ENCODE data around the gene NDUFA13.

The NDUFA13 gene

DNA sequence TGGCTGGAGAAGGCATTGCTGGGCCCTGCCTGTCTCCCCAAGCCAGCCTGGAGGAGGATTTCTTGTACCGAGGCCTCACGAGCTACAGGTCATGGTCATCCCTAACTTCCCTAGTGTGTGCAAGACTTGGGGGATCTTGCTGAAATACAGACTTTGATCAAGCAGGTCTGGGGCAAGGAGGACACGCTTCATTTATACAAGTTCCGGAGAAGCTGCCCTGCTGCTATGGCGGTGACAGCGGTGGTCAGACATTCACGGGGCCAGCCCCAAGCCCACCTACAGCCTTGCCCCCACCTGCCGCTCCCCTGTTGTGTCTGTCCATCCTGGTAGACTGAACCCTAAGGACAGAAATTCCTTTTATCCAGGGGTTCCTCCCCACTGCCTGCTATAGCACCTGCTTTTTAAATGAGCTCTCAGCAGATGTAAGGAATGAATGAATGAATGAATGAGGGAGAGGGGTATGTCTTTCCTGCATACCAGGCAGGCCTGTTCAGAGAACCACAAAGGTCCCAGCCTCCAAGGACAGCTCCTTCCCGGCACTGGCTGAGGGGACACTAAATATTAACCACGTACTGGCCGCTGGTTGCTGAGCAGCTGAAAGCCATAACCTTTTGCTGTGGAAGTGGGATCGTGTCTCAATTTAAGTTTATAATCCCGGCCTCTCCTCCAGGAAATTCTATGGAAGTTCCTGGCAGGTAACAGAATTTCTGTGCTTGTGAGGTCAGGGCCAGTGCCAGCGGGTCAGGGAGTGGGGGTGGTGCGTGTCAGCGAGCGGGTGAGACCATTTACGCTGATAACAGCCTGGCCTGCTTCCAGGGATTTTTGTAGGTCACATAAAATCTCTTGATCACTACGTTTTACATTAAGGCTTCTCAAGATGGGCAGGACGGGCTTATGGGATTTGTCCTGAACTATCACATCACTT is 27.8 kb upstream of the NDUFA13 start:
- peak overlapping the region in 20 of 21 experiments; percentile 19 to 93 (median 80) for H3K27ac ChIP-seq
- H3K4me3 ChIP-seq: no peak overlapping the region

DNA sequence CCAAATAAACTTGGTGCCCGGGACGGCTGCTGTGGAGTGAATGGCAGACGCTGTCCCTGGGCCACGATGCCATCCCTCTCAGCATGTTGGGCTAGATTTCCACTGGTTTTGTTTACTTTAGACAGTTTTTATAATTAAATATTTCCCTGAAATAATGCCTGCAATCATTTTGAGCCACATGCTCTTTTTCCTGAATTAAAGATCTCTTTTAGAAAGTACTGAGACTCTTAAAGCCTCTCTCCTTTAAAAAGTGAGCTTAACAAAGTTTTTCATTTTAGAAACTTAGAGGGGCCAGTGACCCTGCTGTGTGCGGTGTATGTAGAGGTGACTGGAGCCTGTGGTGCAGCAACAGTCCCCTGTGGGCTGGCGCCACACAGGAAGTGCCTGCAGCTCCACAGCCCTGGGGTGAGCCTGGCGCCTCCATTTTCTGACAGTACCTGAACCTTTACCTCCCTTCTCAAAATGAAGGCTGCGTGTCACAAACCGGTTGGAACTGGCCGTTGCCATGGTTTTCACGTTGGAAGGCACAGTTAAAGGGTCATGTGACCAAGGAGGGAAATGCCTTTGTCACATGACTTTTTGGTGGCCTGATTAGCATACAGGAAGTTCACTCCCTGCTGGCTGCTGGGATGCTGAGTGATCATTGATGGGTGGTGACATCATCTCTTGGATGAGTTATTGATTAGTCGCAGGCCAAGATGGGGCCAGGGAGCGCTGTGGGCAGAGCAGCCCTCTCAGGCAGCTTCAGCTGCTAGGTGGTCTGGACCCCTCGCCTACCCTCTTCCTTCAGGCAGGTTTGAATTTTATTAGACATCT is 26.9 kb upstream of the NDUFA13 start:
- peak overlapping the region in 20 of 21 experiments; percentile 46 to 93 (median 80) for H3K27ac ChIP-seq
- no peak overlapping the region for H3K4me3 ChIP-seq

DNA sequence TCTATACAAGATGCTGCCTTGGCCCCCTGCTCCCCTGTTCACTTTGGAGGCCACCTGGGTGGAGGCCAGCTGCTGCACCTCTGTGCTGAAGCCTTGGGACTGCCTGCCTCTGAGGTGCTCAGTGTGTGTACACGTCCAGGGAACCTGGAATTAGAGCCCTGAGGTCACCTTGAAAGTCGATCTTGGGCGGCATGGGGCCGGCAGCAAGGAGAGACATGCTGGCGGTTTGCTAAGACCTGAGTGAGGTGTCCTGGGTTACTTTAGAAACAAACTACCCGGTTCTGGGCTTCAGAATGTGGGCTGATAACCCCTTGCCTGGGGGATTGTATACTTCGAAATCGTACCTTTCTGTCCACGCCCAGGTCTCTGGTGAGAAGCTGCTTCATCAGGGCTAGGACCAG is 26.2 kb upstream of the NDUFA13 start:
- Histone ChIP-seq H3K4me3 (no peak overlapping the region), H3K27ac (peak overlapping the region in 19 of 21 experiments; percentile 46 to 93 (median 81))

DNA sequence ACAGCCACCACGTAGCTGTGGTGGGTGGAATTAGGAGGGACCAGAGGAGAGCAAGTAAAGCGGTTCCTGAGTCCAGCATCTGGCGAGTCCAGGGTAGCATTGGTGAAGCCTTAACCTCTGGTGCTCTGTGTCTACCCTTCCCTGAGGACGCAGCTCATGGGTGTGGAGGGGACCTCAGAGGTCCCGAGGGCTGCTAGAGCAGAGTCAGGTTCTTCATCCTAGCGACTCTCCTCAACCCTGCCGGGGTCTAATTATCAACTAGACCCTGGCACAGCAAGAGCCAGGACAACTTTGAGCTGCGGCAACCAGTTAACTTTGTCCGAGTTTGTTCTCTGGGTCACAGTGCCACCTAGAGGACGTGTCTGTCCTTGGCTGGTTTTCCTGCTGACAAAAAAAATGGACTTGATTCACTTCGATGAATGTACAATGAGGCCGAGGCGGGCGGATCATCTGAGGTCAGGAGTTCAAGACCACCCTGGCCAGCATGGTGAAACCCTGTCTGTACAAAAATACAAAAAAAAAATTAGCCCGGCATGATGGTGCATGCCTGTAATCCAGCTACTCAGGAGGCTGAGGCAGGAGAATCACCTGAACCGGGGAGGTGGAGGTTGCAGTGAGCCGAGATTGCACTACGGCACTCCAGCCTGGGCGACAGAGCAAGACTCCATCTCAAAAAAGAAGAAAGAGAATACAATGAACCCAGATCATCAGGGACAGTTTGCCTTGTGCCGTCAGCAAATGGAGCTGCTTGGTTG is 25.6 kb upstream of the NDUFA13 start:
- Histone ChIP-seq H3K27ac (peak overlapping the region in 19 of 21 experiments; percentile 46 to 93 (median 81)), H3K4me3 (no peak overlapping the region)

DNA sequence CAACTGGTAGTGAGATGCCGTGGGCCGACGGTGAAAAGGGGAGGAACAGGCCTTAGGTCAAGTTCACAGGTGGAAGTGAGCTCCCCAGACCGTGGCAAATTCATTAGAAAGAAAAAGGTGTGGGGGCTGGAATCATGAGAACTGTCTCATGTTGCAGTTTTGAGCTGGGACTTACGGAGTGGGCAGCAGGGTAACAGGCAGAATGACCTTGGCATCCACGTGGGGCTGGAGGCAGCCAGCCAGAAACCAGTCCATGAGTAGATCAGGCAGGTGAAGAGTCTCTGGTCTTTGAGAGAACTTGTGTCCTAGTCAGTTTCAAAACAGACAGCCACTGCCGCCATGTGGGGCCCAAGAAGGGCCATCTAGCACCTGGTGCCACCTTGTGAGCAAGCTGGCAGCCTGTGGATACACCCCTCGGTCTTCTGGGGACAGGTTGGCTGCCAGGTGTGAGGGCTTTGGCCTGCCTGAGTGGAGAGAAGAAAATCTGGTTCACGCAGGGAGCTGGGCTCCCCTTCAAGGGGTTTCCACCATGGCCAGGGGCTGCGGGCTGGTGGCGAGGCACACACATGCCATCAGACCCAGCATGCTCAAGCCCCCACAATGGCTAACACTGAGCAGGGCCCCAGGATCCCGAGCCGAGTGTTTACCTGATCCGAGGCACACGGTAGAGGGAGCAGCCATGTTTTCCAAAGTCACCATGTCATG is 24.6 kb upstream of the NDUFA13 start:
- Histone ChIP-seq H3K4me3 (no peak overlapping the region), H3K27ac (no peak overlapping the region)

DNA sequence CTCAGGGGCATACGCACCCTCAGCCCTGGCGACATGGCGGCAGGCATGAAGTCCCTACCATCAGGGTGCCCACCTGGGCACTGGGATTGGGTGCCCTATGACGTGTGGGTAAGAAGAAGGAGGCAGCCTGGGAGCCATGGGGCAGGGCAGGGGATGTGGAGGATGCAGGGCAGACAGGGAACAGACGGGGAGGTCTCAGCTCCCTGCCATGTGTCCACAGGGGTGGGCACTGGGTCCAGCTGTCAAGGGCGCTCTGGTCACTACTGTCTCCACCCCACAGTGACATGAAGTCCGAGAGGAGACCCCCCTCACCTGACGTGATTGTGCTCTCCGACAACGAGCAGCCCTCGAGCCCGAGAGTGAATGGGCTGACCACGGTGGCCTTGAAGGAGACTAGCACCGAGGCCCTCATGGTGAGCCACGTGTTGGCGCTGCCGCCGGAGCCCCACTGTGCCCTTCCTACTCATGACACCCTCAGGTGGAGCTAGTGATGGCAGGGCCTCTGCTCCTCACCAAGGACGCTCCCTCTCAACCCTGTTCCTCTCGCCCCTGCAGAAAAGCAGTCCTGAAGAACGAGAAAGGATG is 23.9 kb upstream of the NDUFA13 start:
- Histone ChIP-seq H3K27ac (no peak overlapping the region), H3K4me3 (no peak overlapping the region)

DNA sequence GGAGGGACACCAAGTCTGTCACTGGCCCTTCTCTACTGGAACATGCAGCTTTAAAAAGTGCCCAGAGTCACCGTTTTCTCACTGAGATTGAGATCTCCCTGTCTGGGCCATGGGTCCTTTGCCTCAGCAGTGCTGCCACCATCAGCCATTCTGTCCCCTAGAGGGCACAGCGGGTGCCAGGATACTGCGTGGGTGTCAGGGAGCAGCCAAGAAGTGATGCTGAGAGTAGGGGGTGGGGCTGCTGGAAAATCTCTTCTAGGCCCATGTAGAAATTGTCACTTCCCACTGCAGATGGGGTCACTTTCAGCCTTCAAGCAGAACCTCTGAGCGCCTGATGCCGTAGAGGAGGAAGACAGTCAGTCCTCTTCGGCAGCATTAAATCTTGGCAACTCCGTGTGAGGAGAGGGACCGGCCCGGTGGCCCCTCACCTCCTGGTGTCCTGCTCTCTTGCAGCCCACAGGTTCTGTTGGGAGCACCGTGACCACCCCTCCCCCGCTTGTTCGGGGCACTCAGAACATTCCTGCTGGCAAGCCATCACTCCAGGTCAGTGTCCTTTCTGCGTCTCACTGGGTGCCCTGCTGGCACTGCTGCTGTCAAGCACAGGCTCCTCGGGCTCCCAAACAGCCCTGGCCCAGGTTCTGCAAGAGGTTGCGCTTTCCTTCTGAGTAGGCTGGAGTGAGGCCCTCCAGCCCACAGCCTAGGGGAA is 22.0 kb upstream of the NDUFA13 start:
- H3K27ac ChIP-seq: no peak overlapping the region
- no peak overlapping the region for H3K4me3 ChIP-seq

DNA sequence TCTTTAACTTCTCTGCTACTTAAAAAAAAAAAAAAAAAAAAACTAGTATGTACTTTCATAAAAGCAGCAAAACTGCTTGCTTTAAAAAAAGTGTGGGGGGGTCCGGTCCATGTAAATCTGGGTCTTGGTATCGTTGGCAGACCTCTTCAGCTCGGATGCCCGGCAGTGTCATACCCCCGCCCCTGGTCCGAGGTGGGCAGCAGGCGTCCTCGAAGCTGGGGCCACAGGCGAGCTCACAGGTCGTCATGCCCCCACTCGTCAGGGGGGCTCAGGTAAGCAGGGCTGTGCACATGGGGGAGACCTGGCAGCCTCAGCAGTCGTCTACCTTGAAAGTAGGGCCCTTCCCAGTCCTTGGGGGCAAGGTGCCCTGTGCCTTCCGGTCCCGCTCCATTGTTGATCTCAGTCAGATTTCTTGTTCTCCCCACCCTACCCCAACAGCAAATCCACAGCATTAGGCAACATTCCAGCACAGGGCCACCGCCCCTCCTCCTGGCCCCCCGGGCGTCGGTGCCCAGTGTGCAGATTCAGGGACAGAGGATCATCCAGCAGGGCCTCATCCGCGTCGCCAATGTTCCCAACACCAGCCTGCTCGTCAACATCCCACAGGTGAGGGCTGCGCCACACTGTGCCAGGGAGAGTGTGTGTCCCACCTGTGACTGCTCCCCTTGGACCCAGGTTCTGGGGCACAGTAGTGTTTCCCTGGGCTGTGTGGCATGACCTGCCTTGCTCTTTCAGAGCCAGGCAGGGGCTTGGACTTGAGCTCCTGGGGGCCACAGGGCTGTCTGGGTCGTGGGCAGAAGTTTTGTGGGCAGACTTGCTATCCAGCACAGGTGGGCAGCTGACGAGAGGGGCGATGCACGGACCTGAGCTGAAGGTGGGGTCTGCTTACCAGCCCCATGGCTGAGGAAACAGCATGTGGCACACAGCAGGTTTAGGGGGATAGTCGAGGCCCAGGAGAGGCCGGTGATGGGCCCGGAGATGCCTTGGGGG is 20.1 kb upstream of the NDUFA13 start:
- H3K27ac ChIP-seq: no peak overlapping the region
- no peak overlapping the region for H3K4me3 ChIP-seq

DNA sequence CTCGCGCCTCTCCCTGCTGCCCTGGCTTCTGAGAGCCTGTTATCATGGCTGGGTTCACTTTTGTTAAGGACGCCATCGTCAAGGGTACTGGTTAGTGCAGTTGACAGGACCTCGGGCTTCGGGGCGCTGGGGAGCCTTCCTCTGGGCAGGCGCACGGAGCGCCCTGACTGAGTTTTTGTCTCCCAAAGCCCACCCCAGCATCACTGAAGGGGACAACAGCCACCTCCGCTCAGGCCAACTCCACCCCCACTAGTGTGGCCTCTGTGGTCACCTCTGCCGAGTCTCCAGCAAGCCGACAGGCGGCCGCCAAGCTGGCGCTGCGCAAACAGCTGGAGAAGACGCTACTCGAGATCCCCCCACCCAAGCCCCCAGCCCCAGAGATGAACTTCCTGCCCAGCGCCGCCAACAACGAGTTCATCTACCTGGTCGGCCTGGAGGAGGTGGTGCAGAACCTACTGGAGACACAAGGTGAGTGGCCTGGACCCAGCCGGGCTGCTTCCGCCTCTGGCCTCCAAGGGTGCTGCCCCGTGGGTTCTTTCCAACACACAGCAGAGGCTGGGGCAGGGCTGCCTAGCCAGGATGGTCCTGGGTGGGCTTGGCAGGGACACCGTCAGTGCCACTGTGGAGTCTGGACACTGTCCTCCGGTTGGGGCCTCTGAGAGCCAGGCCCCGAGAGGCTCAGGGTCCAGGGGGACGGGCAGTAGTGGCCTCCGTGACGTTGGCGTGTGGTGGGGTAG is 17.6 kb upstream of the NDUFA13 start:
- H3K4me3 ChIP-seq: no peak overlapping the region
- no peak overlapping the region for H3K27ac ChIP-seq

DNA sequence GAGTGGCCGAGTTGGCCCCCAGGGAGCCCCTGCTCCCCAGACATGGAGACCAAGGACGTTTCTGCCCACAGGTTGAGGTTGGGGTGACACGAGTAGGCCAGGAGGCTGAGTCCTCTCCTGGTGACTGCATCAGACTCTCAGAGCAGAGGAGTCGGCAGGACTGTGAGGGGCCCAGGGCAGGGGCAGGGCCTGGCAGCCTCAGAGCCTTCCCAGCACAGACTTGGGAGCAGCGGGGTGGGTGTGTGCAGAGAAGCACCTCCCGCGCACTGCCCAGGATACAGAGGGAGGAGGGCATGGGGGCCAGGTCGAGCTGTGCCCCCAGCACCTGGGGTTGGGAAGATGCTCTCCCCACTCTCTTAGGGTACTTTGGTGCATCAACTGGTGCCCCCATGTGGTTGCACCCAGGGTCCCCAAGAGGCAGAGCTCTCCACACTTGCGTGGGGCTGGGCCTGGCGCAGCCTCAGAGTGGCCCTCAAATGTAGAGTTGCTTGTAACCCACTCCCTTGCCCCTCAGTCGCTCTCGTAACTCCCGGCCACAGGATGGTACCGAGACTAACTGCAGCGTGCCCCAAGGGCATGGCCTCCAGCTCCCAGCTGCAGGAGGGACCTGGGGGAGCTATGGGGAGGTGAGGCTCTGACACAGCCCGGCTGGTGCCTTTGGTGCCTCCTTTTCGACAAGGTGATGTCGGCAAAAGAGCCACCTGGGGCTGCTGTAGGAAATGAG is 16.6 kb upstream of the NDUFA13 start:
- Histone ChIP-seq H3K4me3 (no peak overlapping the region), H3K27ac (no peak overlapping the region)

DNA sequence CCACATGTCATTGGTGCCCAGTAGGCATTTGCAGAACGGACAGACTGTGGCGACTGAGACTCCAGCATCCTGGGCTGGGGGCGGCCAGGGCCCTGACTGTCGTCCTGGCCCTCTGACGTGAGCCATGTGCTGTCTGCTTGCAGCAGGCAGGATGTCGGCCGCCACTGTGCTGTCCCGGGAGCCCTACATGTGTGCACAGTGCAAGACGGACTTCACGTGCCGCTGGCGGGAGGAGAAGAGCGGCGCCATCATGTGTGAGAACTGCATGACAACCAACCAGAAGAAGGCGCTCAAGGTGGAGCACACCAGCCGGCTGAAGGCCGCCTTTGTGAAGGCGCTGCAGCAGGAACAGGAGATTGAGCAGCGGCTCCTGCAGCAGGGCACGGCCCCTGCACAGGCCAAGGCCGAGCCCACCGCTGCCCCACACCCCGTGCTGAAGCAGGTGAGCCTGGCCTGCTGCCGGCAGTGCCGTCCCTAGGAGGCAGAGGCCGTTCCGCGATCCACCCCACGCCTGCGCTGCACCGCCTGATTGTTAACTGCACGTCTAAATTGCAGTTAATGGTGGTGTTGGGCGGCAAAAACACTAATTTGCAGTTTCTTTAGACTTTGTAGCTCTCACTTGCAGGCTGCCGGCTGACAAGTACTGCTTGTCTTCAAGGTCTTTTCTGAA is 14.9 kb upstream of the NDUFA13 start:
- no peak overlapping the region for H3K27ac ChIP-seq
- no peak overlapping the region for H3K4me3 ChIP-seq

DNA sequence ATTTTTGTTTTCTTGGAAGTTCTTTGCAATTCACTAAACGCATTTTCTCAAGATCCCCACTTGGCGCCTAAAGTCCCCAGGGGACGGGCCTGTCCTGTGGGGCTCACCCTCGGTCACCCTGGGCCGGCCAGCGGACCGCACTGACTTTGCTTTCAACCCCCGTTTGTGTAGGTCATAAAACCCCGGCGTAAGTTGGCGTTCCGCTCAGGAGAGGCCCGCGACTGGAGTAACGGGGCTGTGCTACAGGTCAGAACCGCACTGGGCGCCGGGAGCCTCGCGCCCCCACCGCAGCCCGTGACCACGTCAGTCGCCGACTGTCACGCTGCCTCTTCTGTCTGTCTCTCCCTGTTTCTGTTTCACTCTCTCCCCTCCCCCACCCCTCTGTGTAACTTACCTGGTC is 14.2 kb upstream of the NDUFA13 start:
- H3K4me3 ChIP-seq: no peak overlapping the region
- H3K27ac ChIP-seq: no peak overlapping the region

DNA sequence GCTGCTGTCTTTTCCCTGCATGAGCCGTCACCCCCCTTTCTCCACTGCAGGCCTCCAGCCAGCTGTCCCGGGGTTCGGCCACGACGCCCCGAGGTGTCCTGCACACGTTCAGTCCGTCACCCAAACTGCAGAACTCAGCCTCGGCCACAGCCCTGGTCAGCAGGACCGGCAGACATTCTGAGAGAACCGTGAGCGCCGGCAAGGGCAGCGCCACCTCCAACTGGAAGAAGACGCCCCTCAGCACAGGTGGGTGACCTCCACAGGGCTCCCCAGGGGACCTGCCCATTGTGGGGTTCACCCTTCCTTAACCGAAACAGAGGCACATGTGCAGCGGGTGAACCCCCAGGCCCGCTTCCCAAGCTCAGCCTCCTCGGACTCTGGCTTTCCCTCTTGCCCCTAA is 13.7 kb upstream of the NDUFA13 start:
- no peak overlapping the region for H3K27ac ChIP-seq
- H3K4me3 ChIP-seq: no peak overlapping the region

DNA sequence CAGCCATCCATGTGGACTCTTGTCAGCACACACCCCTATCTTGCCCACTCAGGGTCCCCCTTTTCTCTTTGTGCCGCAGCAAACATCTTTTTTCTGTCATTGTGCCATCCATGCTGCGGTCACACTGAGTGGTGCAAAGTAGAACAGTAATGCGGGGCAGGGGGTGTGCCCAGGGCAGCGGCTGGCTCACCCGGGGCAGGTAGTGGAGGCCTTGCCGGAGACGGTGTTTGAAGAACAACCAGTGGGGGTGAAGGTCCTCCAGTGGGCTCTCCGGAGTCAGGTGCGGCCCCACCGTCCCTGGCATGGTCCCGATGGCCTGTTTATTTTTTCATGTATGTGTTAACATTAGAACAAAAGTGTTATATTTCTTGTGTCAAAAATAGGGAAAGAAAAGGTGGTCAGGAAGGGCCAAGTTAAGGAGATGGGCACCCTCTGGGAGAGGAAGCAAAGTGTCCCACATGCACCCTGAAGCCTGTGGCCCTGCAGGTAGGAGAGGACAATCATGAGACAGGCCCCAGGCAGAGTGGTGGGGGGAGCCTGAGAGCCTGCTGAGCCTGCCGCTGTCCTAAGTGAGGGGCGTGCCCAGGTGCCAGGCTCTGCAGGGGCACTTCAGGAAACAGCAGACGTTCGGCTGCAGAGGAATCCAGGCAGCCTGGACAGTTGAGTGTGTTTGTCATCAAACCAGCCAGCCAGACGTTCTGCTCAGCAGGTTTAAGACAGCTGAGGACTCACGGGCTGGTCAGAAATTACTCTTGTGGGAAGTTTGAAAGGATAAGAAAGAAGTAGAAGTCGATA is 13.0 kb upstream of the NDUFA13 start:
- no peak overlapping the region for H3K4me3 ChIP-seq
- no peak overlapping the region for H3K27ac ChIP-seq
